Mesodermal cell (in vitro differentiated cells): ENCODE measurements around the gene MVK.
"Not testable (repeated sequence)": the region's sequence is repeated elsewhere in the genome, so short reads cannot be mapped to it uniquely, and the experiment has no call there.

Source experiments
- H3K27ac ChIP-seq: 2 replicates; pipeline ENCODE4 v1.7.0; 2013; ENCODE audit warnings: mild to moderate bottlenecking, low read depth, low read length, moderate library complexity; ENCODE audit not compliant: severe bottlenecking
- H3K36me3 ChIP-seq: 2 replicates; pipeline ENCODE4 v1.7.1; 2013; ENCODE audit warnings: mild to moderate bottlenecking, low read length, moderate library complexity; ENCODE audit not compliant: control insufficient read depth, insufficient read depth
- H3K4me1 ChIP-seq: one replicate; pipeline ENCODE4 v1.7.1; 2013; ENCODE audit warnings: mild to moderate bottlenecking, low read length; ENCODE audit not compliant: insufficient read depth, control insufficient read depth, poor library complexity, severe bottlenecking
- H3K4me3 ChIP-seq: 2 replicates; pipeline ENCODE4 v1.7.0; 2013; ENCODE audit warnings: low read length, control low read depth, mild to moderate bottlenecking; ENCODE audit not compliant: insufficient read depth, poor library complexity, severe bottlenecking; ENCODE audit errors: extremely low read depth
- H3K9me3 ChIP-seq: 2 replicates; pipeline ENCODE4 v1.7.1; 2013; ENCODE audit warnings: mild to moderate bottlenecking, low read length, moderate library complexity; ENCODE audit not compliant: control insufficient read depth
- WGBS, 2 experiments: methylation state at CpG; one replicate each; pipeline ENCODE4 v1.1.5; 2013; ENCODE audit warnings: missing lambda C conversion rate in 2 of 2; ENCODE audit not compliant: insufficient coverage in 2 of 2; 5-methylcytosine and 5-hydroxymethylcytosine counted together

The MVK gene

GRCh38 chr12:109597414-109597794, 23.8 kb downstream of the MVK start:
- Histone ChIP-seq H3K4me3 (no peak overlapping the region), H3K9me3 (no peaks in the 10 kb centered on the region), H3K4me1 (peaks cover 12% of the 10 kb centered on the region), H3K27ac (peak overlapping the region; percentile 23), H3K36me3 (peaks cover 45% of the 10 kb centered on the region)
- WGBS, 2 experiments = 65 to 72% methylated on average over 11 of the region's 11 CpGs

GRCh38 chr12:109597795-109598427, 24.3 kb downstream of the MVK start:
- no peak overlapping the region for H3K27ac ChIP-seq
- H3K36me3 ChIP-seq = peaks cover 40% of the 10 kb centered on the region
- H3K4me3 ChIP-seq = no peak overlapping the region
- peaks cover 12% of the 10 kb centered on the region for H3K4me1 ChIP-seq
- WGBS, 2 experiments = 53 to 63% methylated on average over 22 to 25 of the region's 27 CpGs
- H3K9me3 ChIP-seq = no peaks in the 10 kb centered on the region

DNA sequence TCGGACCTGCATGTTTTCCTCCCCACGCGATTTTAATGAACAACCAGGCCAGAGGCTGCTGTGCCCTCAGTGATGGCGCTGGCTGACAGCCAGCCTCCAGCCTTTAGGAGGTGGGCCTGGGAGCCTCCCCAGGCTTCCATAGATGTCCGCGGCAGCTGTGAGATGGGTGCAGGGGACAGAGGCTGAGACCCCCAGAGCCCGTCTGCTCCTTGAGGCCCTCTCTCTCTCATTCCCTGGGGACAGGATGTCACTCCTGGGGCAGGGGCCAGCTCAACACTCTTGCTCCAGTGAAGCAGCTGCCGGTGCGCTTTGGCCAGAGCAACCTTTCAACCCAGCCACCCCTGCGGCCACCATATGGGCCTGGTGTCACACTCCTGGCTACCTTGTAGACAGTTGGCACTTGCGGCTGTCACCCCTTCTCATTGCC, 24.8 kb downstream of the MVK start:
- Histone ChIP-seq H3K27ac (no peak overlapping the region), H3K36me3 (peaks cover 36% of the 10 kb centered on the region), H3K9me3 (no peaks in the 10 kb centered on the region), H3K4me3 (no peak overlapping the region), H3K4me1 (peaks cover 12% of the 10 kb centered on the region)
- 92 to 93% methylated on average over 10 to 11 of the region's 11 CpGs for WGBS, 2 experiments

DNA sequence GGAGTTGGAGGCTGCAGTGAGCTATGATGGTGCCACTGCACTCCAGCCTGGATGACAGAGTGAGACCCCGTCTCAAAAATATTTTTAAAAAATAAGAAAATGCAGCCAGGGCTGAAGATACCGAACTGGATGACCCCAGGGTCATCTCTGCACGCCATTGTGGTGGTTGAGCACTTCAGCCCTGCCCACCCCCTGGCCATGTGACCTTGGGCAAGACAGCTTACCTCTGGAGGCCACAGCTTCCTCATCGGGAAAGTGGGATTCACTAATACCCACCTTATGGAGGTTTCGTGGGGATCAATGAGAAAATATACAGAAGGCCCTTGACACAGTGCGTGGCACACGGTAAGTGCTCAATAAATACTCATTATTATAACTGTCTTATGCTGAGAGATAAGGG, 25.5 kb downstream of the MVK start:
- no peaks in the 10 kb centered on the region for H3K9me3 ChIP-seq
- no peak overlapping the region for H3K4me3 ChIP-seq
- H3K36me3 ChIP-seq = peaks cover 29% of the 10 kb centered on the region
- no peak overlapping the region for H3K27ac ChIP-seq
- WGBS, 2 experiments = 85 to 87% methylated on average over 3 of the region's 7 CpGs
- peaks cover 12% of the 10 kb centered on the region for H3K4me1 ChIP-seq

- H3K36me3 ChIP-seq = peaks cover 16% of the 10 kb centered on the region
- H3K4me1 ChIP-seq = peaks cover 12% of the 10 kb centered on the region
- no peak overlapping the region for H3K27ac ChIP-seq
- H3K9me3 ChIP-seq = no peaks in the 10 kb centered on the region
- 86 to 100% methylated on average over 1 of the region's 2 CpGs for WGBS, 2 experiments
- H3K4me3 ChIP-seq = no peak overlapping the region
Measured at GRCh38 chr12:109600481-109600880, 26.9 kb downstream of the MVK start.

DNA sequence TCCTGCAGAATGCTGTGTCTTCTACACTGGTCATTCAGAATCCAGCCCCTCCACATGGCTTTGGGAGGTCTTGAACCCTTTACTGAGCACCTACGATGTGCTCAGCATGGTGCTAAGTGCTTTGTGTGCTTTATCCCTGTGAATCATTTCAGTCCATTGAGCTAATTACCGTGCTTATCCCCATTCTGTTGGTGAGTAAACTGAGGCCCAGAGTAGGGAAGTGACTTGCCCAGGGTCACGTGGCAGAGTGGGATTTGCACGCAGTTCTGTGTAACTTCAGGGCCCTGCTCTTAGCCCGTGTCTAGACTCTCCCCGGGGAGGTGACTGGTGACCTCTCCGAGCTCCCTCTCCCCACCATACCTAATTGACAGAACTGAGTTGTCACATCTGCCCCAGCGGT, 27.4 kb downstream of the MVK start:
- Histone ChIP-seq H3K4me1 (peaks cover 12% of the 10 kb centered on the region), H3K9me3 (no peaks in the 10 kb centered on the region), H3K27ac (no peak overlapping the region), H3K4me3 (no peak overlapping the region), H3K36me3 (peaks cover 12% of the 10 kb centered on the region)
- 94 to 96% methylated on average over 7 to 8 of the region's 8 CpGs for WGBS, 2 experiments

DNA sequence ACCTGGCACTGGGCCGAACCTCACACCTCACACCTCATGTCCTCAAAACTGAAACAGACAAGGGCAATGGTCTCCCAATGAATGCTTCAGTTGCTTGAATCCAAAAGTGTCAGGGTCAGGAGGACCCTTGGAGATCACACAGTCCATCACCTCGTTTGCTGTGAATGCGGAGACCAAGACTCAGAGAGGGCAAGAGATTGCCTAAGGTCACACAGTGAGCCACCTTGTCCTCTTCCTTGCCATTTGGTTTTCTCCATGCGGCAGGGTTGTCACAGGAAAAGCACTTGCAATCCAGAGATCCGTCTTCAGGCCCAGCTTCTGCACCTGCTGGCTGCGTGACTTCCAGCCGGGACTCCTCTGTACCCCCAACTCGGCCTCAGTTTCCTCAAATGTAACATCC, 28.0 kb downstream of the MVK start:
- WGBS, 2 experiments = 91 to 93% methylated on average over 7 of the region's 8 CpGs

DNA sequence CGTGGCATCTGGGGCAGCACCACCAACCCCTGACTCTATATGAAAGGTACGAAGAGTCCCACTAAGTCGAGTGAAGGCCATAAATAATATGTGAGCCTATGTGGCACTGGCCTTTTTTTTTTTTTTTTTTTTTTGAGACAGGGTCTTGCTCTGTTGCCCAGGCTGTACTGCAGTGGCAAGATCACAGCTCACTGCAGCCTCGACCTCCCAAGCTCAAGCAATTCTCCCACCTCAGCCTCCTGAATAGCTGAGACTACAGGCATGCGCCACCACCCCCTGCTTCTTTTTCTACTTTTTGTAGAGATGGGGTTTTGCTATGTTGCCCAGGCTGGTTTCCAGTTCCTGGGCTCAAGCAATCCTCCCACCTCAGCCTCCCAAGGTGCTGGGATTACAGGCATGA, 28.5 kb downstream of the MVK start:
- peaks cover 15% of the 10 kb centered on the region for H3K4me1 ChIP-seq
- not testable (repeated sequence) for H3K27ac ChIP-seq, H3K36me3 ChIP-seq, H3K9me3 ChIP-seq, H3K4me3 ChIP-seq
- WGBS, 2 experiments = 80% methylated on average over 1 of the region's 5 CpGs

More for the DNA sequence above, 28.0 kb downstream of the MVK start:
- H3K36me3 ChIP-seq = peaks cover 7% of the 10 kb centered on the region
- no peak overlapping the region for H3K27ac ChIP-seq
- no peak overlapping the region for H3K4me3 ChIP-seq
- peaks cover 13% of the 10 kb centered on the region for H3K4me1 ChIP-seq
- H3K9me3 ChIP-seq = no peaks in the 10 kb centered on the region

DNA sequence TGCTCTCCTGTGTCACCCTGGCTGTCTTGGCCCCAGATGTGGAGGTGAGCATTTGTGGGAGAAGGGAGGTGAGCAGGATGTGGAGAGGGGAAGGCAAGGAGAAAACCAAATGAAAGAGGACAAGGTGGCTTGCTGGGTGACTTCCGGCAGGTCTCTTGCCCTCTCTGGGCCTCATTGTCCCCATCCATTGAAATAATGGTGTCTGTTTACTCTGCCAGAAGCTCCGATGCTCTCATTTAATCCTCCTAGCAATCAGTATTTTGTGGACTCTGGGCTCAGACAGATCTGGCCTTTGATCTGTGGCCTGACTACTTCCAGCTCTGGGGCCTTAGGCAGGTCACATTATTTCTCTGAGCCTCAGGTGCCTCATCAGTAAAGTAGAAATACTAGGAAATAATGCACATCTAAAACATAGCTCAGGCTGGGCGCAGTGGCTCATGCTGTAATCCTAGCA, 30.6 kb downstream of the MVK start:
- peaks cover 3% of the 10 kb centered on the region for H3K4me1 ChIP-seq
- WGBS, 2 experiments = 91 to 97% methylated on average over 3 of the region's 3 CpGs

GRCh38 chr12:109605016-109605415, 31.4 kb downstream of the MVK start:
- Histone ChIP-seq H3K27ac (no peak overlapping the region), H3K4me1 (peaks cover 3% of the 10 kb centered on the region), H3K9me3 (no peaks in the 10 kb centered on the region), H3K36me3 (no peaks in the 10 kb centered on the region), H3K4me3 (no peak overlapping the region)
- 95 to 98% methylated on average over 4 to 5 of the region's 5 CpGs for WGBS, 2 experiments

More for the DNA sequence above, 30.6 kb downstream of the MVK start:
- no peaks in the 10 kb centered on the region for H3K36me3 ChIP-seq
- no peak overlapping the region for H3K27ac ChIP-seq
- no peaks in the 10 kb centered on the region for H3K9me3 ChIP-seq
- no peak overlapping the region for H3K4me3 ChIP-seq

GRCh38 chr12:109605599-109606228, 32.1 kb downstream of the MVK start:
- 90 to 96% methylated on average over 1 to 8 of the region's 13 CpGs for WGBS, 2 experiments
- no peak overlapping the region for H3K27ac ChIP-seq
- no peaks in the 10 kb centered on the region for H3K9me3 ChIP-seq
- no peaks in the 10 kb centered on the region for H3K36me3 ChIP-seq
- H3K4me1 ChIP-seq = peaks cover 3% of the 10 kb centered on the region
- H3K4me3 ChIP-seq = no peak overlapping the region
